GM12878 (cell line): Measurements from ENCODE around the gene HOXB1. TPM values are rescaled to one million over a fixed set of nuclear protein-coding genes. Genes with fewer than 3 reads are reported as not detected.
A peak's percentile ranks its signal among the peaks of the same experiment; 100 is the strongest.

Source experiments
- ATAC-seq: fragments of 200-7000 bp; cut with Tn5 transposase; 3 replicates; pipeline ENCODE4 v1.9.1; 2020; ENCODE audit warnings: mild to moderate bottlenecking, moderate library complexity
- BruUV-seq: library from RNA; stranded (reverse); fragments of 400-500 nt; replicated peaks from 2 replicates; lab custom pipeline; 2021; lab: Mats Ljungman, UMichigan
- CTCF ChIA-PET: fragments of 300-600 bp; sonication (Branson Sonifier 250); formaldehyde crosslinking; extraction: SDS; loops from one replicate; lab custom pipeline; 2021; ENCODE audit warnings: inconsistent platforms; lab: Yijun Ruan, JAX
- POLR2A ChIA-PET: fragments of 350-600 bp; formaldehyde crosslinking; extraction: SDS; loops from one replicate; lab custom pipeline; 2021; ENCODE audit warnings: inconsistent platforms; lab: Charles Lee
- RAD21 ChIA-PET: fragments of 300-600 bp; sonication (Branson Sonifier 250); formaldehyde crosslinking; loops from one replicate; lab custom pipeline; 2023; ENCODE audit warnings: antibody characterized with exemption; ENCODE audit not compliant: unreplicated experiment; lab: Charles Lee
- SMC1A ChIA-PET: fragments of 300-600 bp; sonication (Branson Sonifier 250); formaldehyde crosslinking; loops from one replicate; lab custom pipeline; 2023; ENCODE audit not compliant: unreplicated experiment, uncharacterized antibody; lab: Charles Lee
- DNase-seq: peaks from one replicate; pipeline ENCODE4 v3.0.0-alpha.2; 2011; ENCODE audit warnings: low read depth, low spot score
- FAIRE-seq: peaks from 3 replicates; lab custom pipeline; 2011; peaks lifted over from hg19 to GRCh38; lab: Jason Lieb, UNC
- H2AFZ ChIP-seq: 2 replicates; pipeline ENCODE4 v1.6.0; 2011; ENCODE audit warnings: low read depth, low read length, control low read depth; ENCODE audit not compliant: control insufficient read depth
- H3K27ac ChIP-seq: 2 replicates; pipeline ENCODE4 v1.5.1; 2011; ENCODE audit warnings: control low read depth; ENCODE audit not compliant: control insufficient read depth, insufficient read depth
- H3K27me3 ChIP-seq, 2 experiments: replicated peaks in 1 of 2; 2 replicates each; pipeline versions ENCODE4 v1.6.0 to v1.6.1; 2011; ENCODE audit warnings: low read length in 1 of 2; ENCODE audit not compliant: control insufficient read depth in 2 of 2, insufficient read depth in 2 of 2
- H3K36me3 ChIP-seq, 2 experiments: 2 replicates each; pipeline ENCODE4 v1.5.1; 2011; ENCODE audit warnings: low read length in 1 of 2; ENCODE audit not compliant: control insufficient read depth in 2 of 2, insufficient read depth in 2 of 2
- H3K4me1 ChIP-seq: 2 replicates; pipeline ENCODE4 v1.6.1; 2011; ENCODE audit warnings: mild to moderate bottlenecking, low read length, moderate library complexity, mixed read lengths; ENCODE audit not compliant: control insufficient read depth, insufficient read depth
- H3K4me2 ChIP-seq: 2 replicates; pipeline ENCODE4 v1.6.0; 2011; ENCODE audit warnings: control low read depth; ENCODE audit not compliant: control insufficient read depth, insufficient read depth
- H3K4me3 ChIP-seq: fragments of 200-600 bp; sonication (generic); 2 replicates; pipeline ENCODE4 v1.5.1; 2016
- H3K79me2 ChIP-seq: 2 replicates; pipeline ENCODE4 v1.6.0; 2011; ENCODE audit warnings: low read length; ENCODE audit not compliant: control insufficient read depth, insufficient read depth
- H3K9ac ChIP-seq: 2 replicates; pipeline ENCODE4 v1.8.0; 2011; ENCODE audit warnings: low read length, control low read depth, mixed read lengths; ENCODE audit not compliant: control insufficient read depth, insufficient read depth
- H3K9me3 ChIP-seq: replicated peaks from 3 replicates; pipeline ENCODE4 v1.5.1; 2011; ENCODE audit warnings: mild to moderate bottlenecking, low read length; ENCODE audit not compliant: control insufficient read depth, insufficient read depth
- H4K20me1 ChIP-seq: 2 replicates; pipeline ENCODE4 v1.6.0; 2011; ENCODE audit not compliant: control insufficient read depth, insufficient read depth
- BMI1 ChIP-seq: fragments of 450-650 bp; IDR thresholded peaks from 2 replicates; pipeline ENCODE4 v1.6.1; 2016; ENCODE audit warnings: mild to moderate bottlenecking, moderate library complexity, borderline replicate concordance
- BRCA1 ChIP-seq: IDR thresholded peaks from 2 replicates; pipeline ENCODE4 v1.6.1; 2011; ENCODE audit warnings: low read depth, low read length, improper control_type of control experiment
- CUX1 ChIP-seq: IDR thresholded peaks from 2 replicates; pipeline ENCODE4 v1.6.1; 2012; ENCODE audit warnings: improper control_type of control experiment, low read depth, low read length; ENCODE audit not compliant: insufficient replicate concordance
- EP300 ChIP-seq, 2 experiments: fragments of 150-350 bp in 1 of 2; IDR thresholded peaks; 2 replicates each; pipeline ENCODE4 v1.6.1; 2011 to 2012; ENCODE audit warnings: low read depth in 2 of 2, low read length in 2 of 2, borderline replicate concordance in 1 of 2, improper control_type of control experiment in 1 of 2, inconsistent platforms in 1 of 2; ENCODE audit not compliant: control insufficient read depth in 1 of 2
- EZH2 ChIP-seq: IDR thresholded peaks from 2 replicates; pipeline ENCODE4 v1.6.1; 2012; ENCODE audit warnings: low read depth, mild to moderate bottlenecking, control low read depth, inconsistent platforms, low read length, borderline replicate concordance; ENCODE audit not compliant: control insufficient read depth
- IKZF2 ChIP-seq, 2 experiments: fragments of 450-650 bp; IDR thresholded peaks; 2 replicates each; pipeline ENCODE4 v1.6.1; 2017; ENCODE audit warnings: mild to moderate bottlenecking in 2 of 2, moderate library complexity in 2 of 2
- PBX3 ChIP-seq: IDR thresholded peaks from 2 replicates; pipeline ENCODE4 v1.6.1; 2011; ENCODE audit warnings: mild to moderate bottlenecking, low read depth, low read length, moderate library complexity; ENCODE audit not compliant: insufficient replicate concordance
- POLR2AphosphoS5 ChIP-seq: IDR thresholded peaks from 2 replicates; pipeline ENCODE4 v1.6.1; 2011; ENCODE audit warnings: mild to moderate bottlenecking, low read length, inconsistent platforms
- SP1 ChIP-seq: IDR thresholded peaks from one replicate; pipeline ENCODE4 v1.6.1; 2011; ENCODE audit warnings: low read depth, low read length
- ZBED1 ChIP-seq: IDR thresholded peaks from 2 replicates; pipeline ENCODE4 v1.6.1; 2016; ENCODE audit warnings: borderline replicate concordance
- ZBTB4 ChIP-seq: fragments of 450-650 bp; formaldehyde crosslinking; IDR thresholded peaks from 2 replicates; pipeline ENCODE4 v1.4.0; 2022; ENCODE audit warnings: mild to moderate bottlenecking, moderate library complexity
- ZNF384 ChIP-seq: IDR thresholded peaks from 2 replicates; pipeline ENCODE4 v1.6.1; 2012; ENCODE audit warnings: low read depth, mild to moderate bottlenecking, low read length, improper control_type of control experiment, borderline replicate concordance
- WGBS: methylation state at CpG from one replicate; pipeline ENCODE4 v1.1.6; 2016; ENCODE audit warnings: low lambda C conversion rate; ENCODE audit not compliant: insufficient replicate concordance, insufficient coverage; ENCODE audit errors: missing lambda C conversion rate; 5-methylcytosine and 5-hydroxymethylcytosine counted together
- in situ Hi-C: fragments of 300-500 bp; cut with MboI; formaldehyde crosslinking; loops from 9 replicates; pipeline ENCODE4 v1.14.3; 2018; ENCODE audit warnings: mixed read lengths
- intact Hi-C: fragments of 100-400 bp; cut with micrococcal nuclease; formaldehyde crosslinking; loops from one replicate; pipeline ENCODE4 v1.14.2; 2022; ENCODE audit not compliant: unreplicated experiment
- polyA plus RNA-seq, 11 experiments: library from polyadenylated mRNA; depleted of rRNA in 4 of 11; unstranded in 6 of 11; stranded (reverse) in 5 of 11; fragments of >200 nt; fragmentation: Nextera tagmentation in 4 of 11; fragmentation: Illumina TruSeq in 1 of 11; extraction: Ambion mirVana in 4 of 11; extraction: Trizol in 1 of 11; gene quantifications; 1 replicate in 1 of 11; 2 replicates in 10 of 11; pipeline versions ENCODE4 v1.2.1 to v1.2.3, GENCODE V29; 2011 to 2016; ENCODE audit warnings: inconsistent platforms in 2 of 11, missing spikeins in 2 of 11, low read depth in 1 of 11
- total RNA-seq, 4 experiments: library from RNA; depleted of rRNA in 3 of 4; stranded (reverse); fragments of >200 nt in 3 of 4; fragmentation: Illumina TruSeq in 1 of 4; extraction: Trizol in 1 of 4; gene quantifications; 2 replicates each; pipeline versions ENCODE4 v1.2.1 to v1.2.3, GENCODE V29; 2013 to 2021

The HOXB1 gene
- total and polyA plus RNA-seq, 10 of the 15 experiments (the other 5 are each of a cell fraction or from before 2014, with no cell fraction given), result not detected

- H3K9me3 ChIP-seq, result no peaks in the 10 kb centered on the region
- no TSS peak for BruUV-seq
- ChIA-PET CTCF (interaction anchor here (1.1 kb wide), 1 partner anchor 12 kb away, joined by 3 read pairs; no protein-coding TSS in a partner anchor), RAD21 (interaction anchor here (0.6 to 1.4 kb wide), 2 partner anchors 97 to 165 kb away, joined by 4 to 5 read pairs; no protein-coding TSS in a partner anchor), POLR2A (interaction anchor here (1.1 to 1.4 kb wide), 2 partner anchors 44 to 409 kb away, joined by 3 to 4 read pairs; partner anchors contain the start of gene SNX11), SMC1A (interaction anchor here (0.6 to 4.9 kb wide), 7 partner anchors 8 to 151 kb away, joined by 3 to 31 read pairs (median 3); no protein-coding TSS in a partner anchor)
- in situ Hi-C loops (no loop called here), intact Hi-C loops (no loop called here)
- H3K4me1 ChIP-seq, result peaks cover 40% of the 10 kb centered on the region
- no peak overlapping the region for H2AFZ ChIP-seq
- ATAC-seq (peak; percentile 64), FAIRE-seq (no peak), DNase-seq (no peak)
- no peak overlapping the region for H3K4me3 ChIP-seq
- H3K4me2 ChIP-seq, result peak overlapping the region; percentile 77
- WGBS, result 0% methylated on average over 3 of the region's 3 CpGs
- no peaks in the 10 kb centered on the region for H4K20me1 ChIP-seq
- no peak overlapping the region for H3K9ac ChIP-seq
- no peaks in the 10 kb centered on the region for H3K27me3 ChIP-seq
- H3K36me3 ChIP-seq, result no peaks in the 10 kb centered on the region
- H3K27ac ChIP-seq, result 0 out of 2 replicates have a peak overlapping the region, but pooled peaks have one; percentile 37
- H3K79me2 ChIP-seq, result no peaks in the 10 kb centered on the region
- TF ChIP-seq ZBED1 (no peak), IKZF2 (IDR thresholded peaks at IDR 0.05) (peak; percentile 74 to 82), ZNF384 (no peak), EP300 (IDR thresholded peaks at IDR 0.05; ENCODE audit: borderline replicate concordance in 1 of 2, control insufficient read depth in 1 of 2, low read depth in 2 of 2, low read length in 2 of 2) (0 out of 4 replicates have a peak, but pooled peaks of 1 of the 2 experiments have one; percentile 35), CUX1 (peak; percentile 36), POLR2AphosphoS5 (no peak), PBX3 (no peak), SP1 (no peak), EZH2 (no peak), BMI1 (no peak), BRCA1 (no peak), ZBTB4 (no peak)
Observed at GRCh38 chr17:48517478-48517877, 13.3 kb downstream of the HOXB1 start.
